IPS-18a (cell line): ENCODE measurements around the gene SNX5.
A peak's percentile ranks its signal among the peaks of the same experiment; 100 is the strongest.

Source experiments
- H3K27ac ChIP-seq: one replicate; pipeline ENCODE4 v1.5.1; 2013; ENCODE audit warnings: low read length
- H3K27me3 ChIP-seq: one replicate; pipeline ENCODE4 v1.6.1; 2013; ENCODE audit warnings: mild to moderate bottlenecking, low read length; ENCODE audit not compliant: control insufficient read depth, insufficient read depth
- H3K36me3 ChIP-seq: one replicate; pipeline ENCODE4 v1.6.1; 2013; ENCODE audit warnings: low read depth, low read length; ENCODE audit not compliant: control insufficient read depth
- H3K4me1 ChIP-seq: one replicate; pipeline ENCODE4 v1.6.1; 2013; ENCODE audit warnings: low read depth, low read length; ENCODE audit not compliant: control insufficient read depth
- H3K4me3 ChIP-seq: one replicate; pipeline ENCODE4 v1.5.1; 2013; ENCODE audit warnings: low read length
- H3K9ac ChIP-seq: one replicate; pipeline ENCODE4 v1.6.1; 2013; ENCODE audit warnings: mild to moderate bottlenecking, low read length, moderate library complexity
- H3K9me3 ChIP-seq: one replicate; pipeline ENCODE4 v1.6.1; 2013; ENCODE audit warnings: low read depth, low read length; ENCODE audit not compliant: control insufficient read depth

The SNX5 gene

GRCh38 chr20:17898548-17898994 lies 70.0 kb downstream of the SNX5 start:
- no peaks in the 10 kb centered on the region for H3K9me3 ChIP-seq
- H3K27me3 ChIP-seq: no peaks in the 10 kb centered on the region
- peaks cover 17% of the 10 kb centered on the region for H3K4me1 ChIP-seq
- no peak overlapping the region for H3K4me3 ChIP-seq
- no peak overlapping the region for H3K27ac ChIP-seq
- no peak overlapping the region for H3K9ac ChIP-seq
- no peaks in the 10 kb centered on the region for H3K36me3 ChIP-seq

- no peak overlapping the region for H3K4me3 ChIP-seq
- no peaks in the 10 kb centered on the region for H3K36me3 ChIP-seq
- H3K9me3 ChIP-seq: no peaks in the 10 kb centered on the region
- no peak overlapping the region for H3K9ac ChIP-seq
- H3K4me1 ChIP-seq: peaks cover 17% of the 10 kb centered on the region
- H3K27ac ChIP-seq: no peak overlapping the region
- no peaks in the 10 kb centered on the region for H3K27me3 ChIP-seq
These were observed 70.9 kb downstream of the SNX5 start for GRCh38 chr20:17897566-17898307.

GRCh38 chr20:17896771-17897369 lies 71.7 kb downstream of the SNX5 start:
- H3K9me3 ChIP-seq: no peaks in the 10 kb centered on the region
- H3K27ac ChIP-seq: no peak overlapping the region
- no peaks in the 10 kb centered on the region for H3K27me3 ChIP-seq
- H3K4me1 ChIP-seq: peaks cover 17% of the 10 kb centered on the region
- no peak overlapping the region for H3K4me3 ChIP-seq
- no peak overlapping the region for H3K9ac ChIP-seq
- H3K36me3 ChIP-seq: no peaks in the 10 kb centered on the region

GRCh38 chr20:17896193-17896723 lies 72.3 kb downstream of the SNX5 start:
- Histone ChIP-seq H3K9me3 (no peaks in the 10 kb centered on the region), H3K4me1 (peaks cover 17% of the 10 kb centered on the region), H3K4me3 (no peak overlapping the region), H3K36me3 (no peaks in the 10 kb centered on the region), H3K27ac (no peak overlapping the region), H3K9ac (no peak overlapping the region), H3K27me3 (no peaks in the 10 kb centered on the region)

- Histone ChIP-seq H3K9me3 (no peaks in the 10 kb centered on the region), H3K27ac (no peak overlapping the region), H3K27me3 (no peaks in the 10 kb centered on the region), H3K9ac (no peak overlapping the region), H3K4me3 (peak overlapping the region; percentile 4), H3K4me1 (peaks cover 17% of the 10 kb centered on the region), H3K36me3 (no peaks in the 10 kb centered on the region)
These were observed 72.9 kb downstream of the SNX5 start for GRCh38 chr20:17895641-17896171.

GRCh38 chr20:17893445-17893844 lies 75.1 kb downstream of the SNX5 start:
- Histone ChIP-seq H3K4me3 (no peak overlapping the region), H3K4me1 (peaks cover 17% of the 10 kb centered on the region)

GRCh38 chr20:17892189-17892938 lies 76.2 kb downstream of the SNX5 start:
- peaks cover 17% of the 10 kb centered on the region for H3K4me1 ChIP-seq
- H3K27ac ChIP-seq: no peak overlapping the region
- no peaks in the 10 kb centered on the region for H3K36me3 ChIP-seq
- no peaks in the 10 kb centered on the region for H3K27me3 ChIP-seq
- peaks cover 9% of the 10 kb centered on the region for H3K9me3 ChIP-seq
- H3K9ac ChIP-seq: no peak overlapping the region
- no peak overlapping the region for H3K4me3 ChIP-seq

More at GRCh38 chr20:17893445-17893844, 75.1 kb downstream of the SNX5 start:
- no peaks in the 10 kb centered on the region for H3K36me3 ChIP-seq
- no peaks in the 10 kb centered on the region for H3K27me3 ChIP-seq
- no peak overlapping the region for H3K9ac ChIP-seq
- peaks cover 9% of the 10 kb centered on the region for H3K9me3 ChIP-seq
- H3K27ac ChIP-seq: no peak overlapping the region
